ENCODE results near the gene JAKMIP3. TPM values are rescaled to one million over a fixed set of nuclear protein-coding genes. Genes with fewer than 3 reads are reported as not detected.

Gene JAKMIP3
- total RNA-seq, 1 experiment from 2014 or later: 2.8 TPM

- intact Hi-C loops (cut with micrococcal nuclease; ENCODE audit: unreplicated experiment): no loop called here
- no TSS peak for BruUV-seq (replicated peaks)
- no peaks in the 10 kb centered on the region for H3K36me3 ChIP-seq (ENCODE audit: insufficient read depth, low read length, poor library complexity, severe bottlenecking)
- ChIA-PET CTCF (no interaction called here), POLR2A (ENCODE audit: low non-redundant PET) (no interaction called here)
- DNase-seq (ENCODE audit: low spot score): no peak
- H3K4me1 ChIP-seq (ENCODE audit: insufficient read depth, low read length, poor library complexity, severe bottlenecking): no peaks in the 10 kb centered on the region
- no peaks in the 10 kb centered on the region for H3K9me3 ChIP-seq (ENCODE audit: low read depth, low read length, poor library complexity, severe bottlenecking)
- H3K4me3 ChIP-seq (ENCODE audit: low read depth, low read length, poor library complexity, severe bottlenecking): no peak overlapping the region
- TF ChIP-seq EZH2 (IDR thresholded peaks at IDR 0.05; ENCODE audit: borderline replicate concordance, low read depth, low read length, poor library complexity, severe bottlenecking) (no peak), CTCF (conservative IDR thresholded peaks at IDR 0.05; ENCODE audit: low read depth, low read length) (no peak)
- no peaks in the 10 kb centered on the region for H3K27me3 ChIP-seq (replicated peaks; ENCODE audit: insufficient read depth, low read depth, low read length, poor library complexity)
- H3K27ac ChIP-seq (ENCODE audit: low read depth, low read length, poor library complexity, severe bottlenecking): no peak overlapping the region
Observed at GRCh38 chr10:132103116-132103910, 37.6 kb downstream of the JAKMIP3 start.

- H3K4me3 ChIP-seq (ENCODE audit: low read depth, low read length, poor library complexity, severe bottlenecking): no peak overlapping the region
- CTCF ChIA-PET: no interaction called here
Observed at GRCh38 chr10:132104062-132104461, 38.3 kb downstream of the JAKMIP3 start.

GRCh38 chr10:132104471-132105301 lies 38.9 kb downstream of the JAKMIP3 start:
- no peak overlapping the region for H3K4me3 ChIP-seq (ENCODE audit: low read depth, low read length, poor library complexity, severe bottlenecking)
- H3K36me3 ChIP-seq (ENCODE audit: insufficient read depth, low read length, poor library complexity, severe bottlenecking): no peaks in the 10 kb centered on the region
- no peaks in the 10 kb centered on the region for H3K27me3 ChIP-seq (replicated peaks; ENCODE audit: insufficient read depth, low read depth, low read length, poor library complexity)
- H3K4me1 ChIP-seq (ENCODE audit: insufficient read depth, low read length, poor library complexity, severe bottlenecking): no peaks in the 10 kb centered on the region
- no peak overlapping the region for H3K27ac ChIP-seq (ENCODE audit: low read depth, low read length, poor library complexity, severe bottlenecking)
- no peak for DNase-seq (ENCODE audit: low spot score)
- TF ChIP-seq EZH2 (IDR thresholded peaks at IDR 0.05; ENCODE audit: borderline replicate concordance, low read depth, low read length, poor library complexity, severe bottlenecking): no peak
- TF ChIP-seq CTCF (conservative IDR thresholded peaks at IDR 0.05; ENCODE audit: low read depth, low read length): no peak
- H3K9me3 ChIP-seq (ENCODE audit: low read depth, low read length, poor library complexity, severe bottlenecking): no peaks in the 10 kb centered on the region
- CTCF ChIA-PET: no interaction called here
- no TSS peak for BruUV-seq (replicated peaks)
- POLR2A ChIA-PET (ENCODE audit: low non-redundant PET): no interaction called here
- intact Hi-C loops (cut with micrococcal nuclease; ENCODE audit: unreplicated experiment): no loop called here

More at GRCh38 chr10:132104062-132104461, 38.3 kb downstream of the JAKMIP3 start:
- Histone ChIP-seq H3K27me3 (replicated peaks; ENCODE audit: insufficient read depth, low read depth, low read length, poor library complexity) (no peaks in the 10 kb centered on the region), H3K9me3 (ENCODE audit: low read depth, low read length, poor library complexity, severe bottlenecking) (no peaks in the 10 kb centered on the region), H3K27ac (ENCODE audit: low read depth, low read length, poor library complexity, severe bottlenecking) (no peak overlapping the region), H3K4me1 (ENCODE audit: insufficient read depth, low read length, poor library complexity, severe bottlenecking) (no peaks in the 10 kb centered on the region), H3K36me3 (ENCODE audit: insufficient read depth, low read length, poor library complexity, severe bottlenecking) (no peaks in the 10 kb centered on the region)
- POLR2A ChIA-PET (ENCODE audit: low non-redundant PET): no interaction called here
- intact Hi-C loops (cut with micrococcal nuclease; ENCODE audit: unreplicated experiment): no loop called here
- no TSS peak for BruUV-seq (replicated peaks)
- no peak for DNase-seq (ENCODE audit: low spot score)
- TF ChIP-seq CTCF (conservative IDR thresholded peaks at IDR 0.05; ENCODE audit: low read depth, low read length): no peak
- TF ChIP-seq EZH2 (IDR thresholded peaks at IDR 0.05; ENCODE audit: borderline replicate concordance, low read depth, low read length, poor library complexity, severe bottlenecking): no peak

Data from A673 (cell line).